HG02759 (cell line): Measurements from ENCODE around the gene CCNA2.

Experiments used
- ATAC-seq: cut with Tn5 transposase; IDR thresholded peaks from one replicate; pipeline ENCODE4 v1.9.1; 2021; ENCODE audit warnings: mild to moderate bottlenecking, moderate library complexity; ENCODE audit not compliant: unreplicated experiment

Gene CCNA2

DNA sequence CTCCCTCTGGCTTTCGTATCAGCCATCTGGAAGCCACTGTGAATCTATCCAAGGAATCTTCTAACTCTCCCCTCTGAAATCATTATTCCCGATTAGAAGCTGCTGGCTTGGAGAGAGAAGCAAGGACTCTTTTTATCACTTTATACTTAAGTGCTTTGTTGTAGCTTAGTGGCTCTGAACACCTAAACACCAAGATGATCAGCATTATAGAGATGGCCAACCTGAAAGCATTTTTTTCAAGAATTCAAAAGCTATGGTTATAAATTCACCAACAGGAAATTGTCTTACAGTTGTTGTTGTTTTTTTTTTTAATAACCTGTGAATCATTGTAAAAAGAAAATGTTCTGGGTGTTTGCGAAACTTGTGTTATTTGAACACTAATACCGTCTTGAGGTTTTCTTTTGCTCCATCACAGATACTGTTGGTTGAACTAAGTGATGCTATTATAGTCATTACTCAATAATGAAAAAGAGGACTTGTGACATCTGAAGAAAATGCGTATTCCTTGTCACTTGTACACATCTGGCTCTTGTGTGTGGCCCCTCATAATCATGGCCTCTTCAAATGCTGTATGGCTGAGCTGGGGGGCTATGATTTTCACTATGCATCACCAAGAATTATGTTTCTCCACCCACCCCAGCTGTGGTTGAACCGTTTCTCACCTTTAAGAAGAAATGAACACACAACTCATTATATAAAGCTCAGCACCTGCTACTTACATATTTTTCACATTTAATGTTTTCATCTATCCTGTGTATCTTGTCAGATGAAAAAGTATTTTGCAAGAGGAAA lies 46.9 kb downstream of the CCNA2 start:
- ATAC-seq, result no peak

DNA sequence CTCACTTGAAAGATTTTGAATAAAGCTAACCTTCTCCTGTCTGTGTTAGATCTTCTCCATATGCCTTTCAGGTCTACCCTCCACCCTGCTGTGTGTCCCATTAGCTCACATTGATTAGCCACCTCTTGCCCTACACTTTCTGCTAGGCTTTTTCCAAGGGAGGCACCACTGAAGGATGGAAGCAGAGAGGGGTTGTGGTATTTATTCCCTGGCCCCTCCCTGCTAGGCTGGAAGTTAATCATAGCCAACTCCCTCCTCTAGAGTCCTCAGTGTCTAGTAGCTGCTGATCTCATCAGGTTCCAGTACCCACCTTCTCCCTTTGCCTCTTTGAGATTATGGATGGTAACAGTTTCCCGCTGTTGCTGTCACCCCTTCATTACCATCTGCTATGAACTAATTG lies 49.8 kb downstream of the CCNA2 start:
- ATAC-seq, result no peak

DNA sequence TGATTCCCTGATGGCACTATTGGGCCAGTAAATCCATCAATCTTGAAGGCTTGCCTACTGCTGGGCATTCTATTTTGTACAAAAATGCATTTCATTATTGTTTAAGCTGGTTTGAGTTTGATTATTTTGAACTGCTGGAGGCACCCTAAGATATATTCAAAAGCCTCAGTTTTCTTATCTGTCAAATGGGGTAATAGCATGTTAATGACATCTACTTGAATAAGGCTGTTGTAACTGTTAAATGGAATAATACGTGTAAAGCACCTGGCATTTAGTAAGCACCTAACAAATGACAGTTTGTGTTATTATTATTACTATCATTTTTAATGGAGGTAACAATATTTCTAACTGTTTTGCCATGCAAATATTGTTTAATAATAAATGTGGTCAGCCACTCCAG lies 51.8 kb downstream of the CCNA2 start:
- no peak for ATAC-seq

DNA sequence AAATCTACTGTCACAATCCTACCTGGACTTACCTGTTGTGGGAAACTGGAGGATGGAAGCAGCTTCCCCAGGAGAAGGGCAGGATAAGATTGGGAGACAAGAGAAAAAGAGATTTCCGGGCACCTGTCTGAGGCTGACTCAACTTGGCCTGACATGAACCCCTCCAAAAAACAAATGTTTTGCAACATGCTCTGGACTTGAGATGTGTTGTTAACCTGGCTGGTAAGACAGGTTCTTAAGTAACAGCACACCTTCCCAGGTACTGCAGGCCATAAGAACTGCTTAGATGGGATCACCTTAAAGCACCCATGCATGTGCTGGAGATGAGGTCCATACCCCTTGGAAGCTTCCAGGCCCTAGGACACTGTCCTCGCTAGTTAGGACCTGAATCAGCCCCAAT lies 54.3 kb downstream of the CCNA2 start:
- no peak for ATAC-seq

DNA sequence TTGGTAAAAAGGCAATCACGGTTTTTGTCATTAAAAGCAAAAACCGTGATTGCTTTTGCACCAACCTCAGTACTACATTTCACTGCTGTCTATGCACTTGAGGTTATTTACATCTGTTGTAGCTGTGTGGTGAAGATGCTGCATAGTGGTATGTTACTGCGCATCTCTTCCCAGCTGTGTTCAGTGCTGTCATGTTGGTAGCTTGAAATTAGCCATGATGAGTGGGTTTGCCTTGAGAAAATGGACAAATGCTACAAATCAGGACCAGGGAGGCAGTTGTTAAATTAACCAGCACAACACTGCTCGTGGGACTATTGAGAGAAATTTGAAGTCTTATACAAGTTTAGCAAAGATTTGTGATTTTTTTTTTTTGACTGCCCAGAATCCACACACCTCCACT lies 56.5 kb downstream of the CCNA2 start:
- ATAC-seq, result no peak
